GM06990 (cell line): ENCODE data around the gene IKZF1.

Source experiments
- DNase-seq: peaks from one replicate; pipeline ENCODE4 v3.0.0-alpha.2; 2011; ENCODE audit not compliant: insufficient read length; ENCODE audit errors: extremely low read depth
- H3K27me3 ChIP-seq: replicated peaks from 2 replicates; pipeline ENCODE4 v1.6.0; 2011; ENCODE audit warnings: low read length; ENCODE audit not compliant: control insufficient read depth, insufficient read depth
- H3K36me3 ChIP-seq: 2 replicates; pipeline ENCODE4 v1.5.1; 2011; ENCODE audit warnings: low read length; ENCODE audit not compliant: control insufficient read depth, insufficient read depth
- H3K4me3 ChIP-seq: replicated peaks from 2 replicates; pipeline ENCODE4 v1.5.1; 2011; ENCODE audit warnings: low read depth, mild to moderate bottlenecking, control low read depth, low read length
- TF ChIP-seq, protein P1 (sequence below): IDR thresholded peaks from 2 replicates; pipeline ENCODE4 v1.5.1; 2011; ENCODE audit warnings: low read length, control low read depth, mild to moderate bottlenecking, inconsistent platforms; ENCODE audit not compliant: insufficient read depth, poor library complexity, severe bottlenecking

Gene IKZF1

GRCh38 chr7:50304129-50304910 is at the start of gene IKZF1:
TSS of gene IKZF1 (plus strand) at chr7:50304716. CDS start at chr7:50319062, 14,346 bp downstream.
- Histone ChIP-seq H3K27me3 (no peaks in the 10 kb centered on the region), H3K36me3 (no peaks in the 10 kb centered on the region), H3K4me3 (peak within 1 kb of the TSS; percentile 85)
- TF ChIP-seq, protein P1, sequence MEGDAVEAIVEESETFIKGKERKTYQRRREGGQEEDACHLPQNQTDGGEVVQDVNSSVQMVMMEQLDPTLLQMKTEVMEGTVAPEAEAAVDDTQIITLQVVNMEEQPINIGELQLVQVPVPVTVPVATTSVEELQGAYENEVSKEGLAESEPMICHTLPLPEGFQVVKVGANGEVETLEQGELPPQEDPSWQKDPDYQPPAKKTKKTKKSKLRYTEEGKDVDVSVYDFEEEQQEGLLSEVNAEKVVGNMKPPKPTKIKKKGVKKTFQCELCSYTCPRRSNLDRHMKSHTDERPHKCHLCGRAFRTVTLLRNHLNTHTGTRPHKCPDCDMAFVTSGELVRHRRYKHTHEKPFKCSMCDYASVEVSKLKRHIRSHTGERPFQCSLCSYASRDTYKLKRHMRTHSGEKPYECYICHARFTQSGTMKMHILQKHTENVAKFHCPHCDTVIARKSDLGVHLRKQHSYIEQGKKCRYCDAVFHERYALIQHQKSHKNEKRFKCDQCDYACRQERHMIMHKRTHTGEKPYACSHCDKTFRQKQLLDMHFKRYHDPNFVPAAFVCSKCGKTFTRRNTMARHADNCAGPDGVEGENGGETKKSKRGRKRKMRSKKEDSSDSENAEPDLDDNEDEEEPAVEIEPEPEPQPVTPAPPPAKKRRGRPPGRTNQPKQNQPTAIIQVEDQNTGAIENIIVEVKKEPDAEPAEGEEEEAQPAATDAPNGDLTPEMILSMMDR, result no peak
- peak; percentile 77 for DNase-seq

DNA sequence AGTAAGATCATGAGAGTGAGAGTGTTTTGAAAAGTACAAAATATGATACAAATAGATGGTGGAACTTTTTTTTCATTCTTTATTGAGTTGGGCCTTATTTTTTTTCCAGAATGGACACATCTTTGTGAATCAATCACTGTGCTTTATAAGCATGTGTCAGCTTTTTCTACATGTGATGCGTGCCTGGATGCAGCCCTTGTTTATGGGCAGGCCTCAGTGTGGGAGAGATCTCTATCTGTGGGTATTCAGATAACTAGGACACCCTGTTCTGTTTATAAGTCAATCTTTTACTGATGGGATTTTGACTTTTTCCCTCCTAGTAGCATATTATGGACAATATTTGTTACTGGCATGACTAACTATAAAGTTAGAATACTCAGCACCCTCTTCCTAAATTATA is 42.9 kb upstream of the IKZF1 start:
- Histone ChIP-seq H3K27me3 (no peaks in the 10 kb centered on the region), H3K4me3 (no peak overlapping the region), H3K36me3 (no peaks in the 10 kb centered on the region)
- DNase-seq, result no peak
- TF ChIP-seq, protein P1, result no peak

GRCh38 chr7:50262446-50262845 is 42.1 kb upstream of the IKZF1 start:
- H3K27me3 ChIP-seq, result no peaks in the 10 kb centered on the region
- DNase-seq, result no peak
- no peaks in the 10 kb centered on the region for H3K36me3 ChIP-seq
- TF ChIP-seq, protein P1, result no peak
- H3K4me3 ChIP-seq, result no peak overlapping the region

- Histone ChIP-seq H3K4me3 (no peak overlapping the region), H3K27me3 (no peaks in the 10 kb centered on the region), H3K36me3 (no peaks in the 10 kb centered on the region)
- peak; percentile 80 for DNase-seq
- TF ChIP-seq, protein P1, result no peak
These were observed 41.4 kb upstream of the IKZF1 start for GRCh38 chr7:50262916-50263690.

- Histone ChIP-seq H3K27me3 (no peaks in the 10 kb centered on the region), H3K36me3 (no peaks in the 10 kb centered on the region), H3K4me3 (no peak overlapping the region)
- DNase-seq, result no peak
- TF ChIP-seq, protein P1, result no peak
These were observed 39.6 kb upstream of the IKZF1 start for GRCh38 chr7:50264908-50265307.
